ENCODE measurements around the gene PITX1. TPM values are rescaled to one million over a fixed set of nuclear protein-coding genes. Genes with fewer than 3 reads are reported as not detected.
"Not testable (repeated sequence)": the region's sequence is repeated elsewhere in the genome, so short reads cannot be mapped to it uniquely, and the experiment has no call there.

Gene PITX1
- 173 and 469 TPM in 2 replicates for total RNA-seq (2014; rRNA removed; shearing (Covaris generic); ENCODE audit: low replicate concordance)

GRCh38 chr5:135033901-135034235, at the start of gene PITX1:
Gene PITX1 (minus strand): TSS chr5:135034228. CDS start chr5:135033881, 347 bp downstream.
- DNase-seq: no peak
- H3K9me2 ChIP-seq (replicated peaks; ENCODE audit: insufficient read depth, low read length): no peaks in the 10 kb centered on the region
- peaks cover 65% of the 10 kb centered on the region for H3K4me1 ChIP-seq (ENCODE audit: low read length)
- peak within 1 kb of the TSS; percentile 98 for H3K4me2 ChIP-seq (ENCODE audit: low read depth, low read length, poor library complexity, severe bottlenecking)
- H3K27me3 ChIP-seq (ENCODE audit: low read length): no peaks in the 10 kb centered on the region
- H3K9me3 ChIP-seq (ENCODE audit: low read length): no peaks in the 10 kb centered on the region
- H3K36me3 ChIP-seq (ENCODE audit: insufficient read depth, low read length): peaks cover 45% of the 10 kb centered on the region
- H3K79me2 ChIP-seq (ENCODE audit: low read length): peaks cover 56% of the 10 kb centered on the region
- peak within 1 kb of the TSS; percentile 98 for H3K9ac ChIP-seq (ENCODE audit: low read length)
- no peak within 1 kb of the TSS for H2AFZ ChIP-seq (ENCODE audit: low read length)
- peaks cover 33% of the 10 kb centered on the region for H4K20me1 ChIP-seq (ENCODE audit: insufficient read depth, low read depth, low read length)
- H3K27ac ChIP-seq (ENCODE audit: low read length): peak within 1 kb of the TSS; percentile 99
- peak within 1 kb of the TSS; percentile 90 for H3K4me3 ChIP-seq (ENCODE audit: low read length)

- H3K4me1 ChIP-seq (ENCODE audit: low read length); H3K79me2 ChIP-seq (ENCODE audit: low read length); H3K27me3 ChIP-seq (ENCODE audit: low read length); H2AFZ ChIP-seq (ENCODE audit: low read length); H3K4me3 ChIP-seq (ENCODE audit: low read length); H3K9ac ChIP-seq (ENCODE audit: low read length); H3K27ac ChIP-seq (ENCODE audit: low read length); H3K9me2 ChIP-seq (replicated peaks; ENCODE audit: insufficient read depth, low read length); H4K20me1 ChIP-seq (ENCODE audit: insufficient read depth, low read depth, low read length); H3K4me2 ChIP-seq (ENCODE audit: low read depth, low read length, poor library complexity, severe bottlenecking); DNase-seq: not testable (repeated sequence)
- peaks cover 21% of the 10 kb centered on the region for H3K36me3 ChIP-seq (ENCODE audit: insufficient read depth, low read length)
- peaks cover 14% of the 10 kb centered on the region; the same call in 1 of the 2 replicates for H3K9me3 ChIP-seq (ENCODE audit: low read length)
Measured at GRCh38 chr5:135083334-135083733, 49.3 kb upstream of the PITX1 start.

- peaks cover 4% of the 10 kb centered on the region; the same call in 1 of the 2 replicates for H3K4me1 ChIP-seq (ENCODE audit: low read length)
- H4K20me1 ChIP-seq (ENCODE audit: insufficient read depth, low read depth, low read length): no peaks in the 10 kb centered on the region
- H3K36me3 ChIP-seq (ENCODE audit: insufficient read depth, low read length): peaks cover 21% of the 10 kb centered on the region
- H3K9me3 ChIP-seq (ENCODE audit: low read length): peaks cover 14% of the 10 kb centered on the region; the same call in 1 of the 2 replicates
- no peak overlapping the region for H2AFZ ChIP-seq (ENCODE audit: low read length)
- H3K79me2 ChIP-seq (ENCODE audit: low read length): no peaks in the 10 kb centered on the region
- no peak overlapping the region for H3K27ac ChIP-seq (ENCODE audit: low read length)
- no peak overlapping the region for H3K9ac ChIP-seq (ENCODE audit: low read length)
- H3K4me2 ChIP-seq (ENCODE audit: low read depth, low read length, poor library complexity, severe bottlenecking): no peak overlapping the region
- H3K27me3 ChIP-seq (ENCODE audit: low read length): no peaks in the 10 kb centered on the region
- no peak for DNase-seq
- no peak overlapping the region for H3K4me3 ChIP-seq (ENCODE audit: low read length)
- H3K9me2 ChIP-seq (replicated peaks; ENCODE audit: insufficient read depth, low read length): no peaks in the 10 kb centered on the region
Measured at GRCh38 chr5:135081240-135081639, 47.2 kb upstream of the PITX1 start.

- Histone ChIP-seq H3K4me2 (ENCODE audit: low read depth, low read length, poor library complexity, severe bottlenecking) (no peak overlapping the region), H4K20me1 (ENCODE audit: insufficient read depth, low read depth, low read length) (no peaks in the 10 kb centered on the region), H2AFZ (ENCODE audit: low read length) (no peak overlapping the region), H3K9ac (ENCODE audit: low read length) (no peak overlapping the region), H3K27ac (ENCODE audit: low read length) (no peak overlapping the region), H3K9me2 (replicated peaks; ENCODE audit: insufficient read depth, low read length) (no peaks in the 10 kb centered on the region), H3K79me2 (ENCODE audit: low read length) (no peaks in the 10 kb centered on the region), H3K4me1 (ENCODE audit: low read length) (peaks cover 4% of the 10 kb centered on the region; the same call in 1 of the 2 replicates), H3K27me3 (ENCODE audit: low read length) (no peaks in the 10 kb centered on the region), H3K4me3 (ENCODE audit: low read length) (no peak overlapping the region), H3K9me3 (ENCODE audit: low read length) (peaks cover 14% of the 10 kb centered on the region; the same call in 1 of the 2 replicates), H3K36me3 (ENCODE audit: insufficient read depth, low read length) (peaks cover 21% of the 10 kb centered on the region)
- DNase-seq: no peak
Measured at GRCh38 chr5:135079760-135080159, 45.7 kb upstream of the PITX1 start.

- peaks cover 8% of the 10 kb centered on the region for H3K4me1 ChIP-seq (ENCODE audit: low read length)
- no peak overlapping the region for H3K4me3 ChIP-seq (ENCODE audit: low read length)
- no peak overlapping the region for H3K9ac ChIP-seq (ENCODE audit: low read length)
- H3K9me3 ChIP-seq (ENCODE audit: low read length): peaks cover 14% of the 10 kb centered on the region; the same call in 1 of the 2 replicates
- H3K79me2 ChIP-seq (ENCODE audit: low read length): no peaks in the 10 kb centered on the region
- H2AFZ ChIP-seq (ENCODE audit: low read length): no peak overlapping the region
- H3K36me3 ChIP-seq (ENCODE audit: insufficient read depth, low read length): peaks cover 21% of the 10 kb centered on the region
- no peaks in the 10 kb centered on the region for H3K27me3 ChIP-seq (ENCODE audit: low read length)
- no peaks in the 10 kb centered on the region for H4K20me1 ChIP-seq (ENCODE audit: insufficient read depth, low read depth, low read length)
- H3K4me2 ChIP-seq (ENCODE audit: low read depth, low read length, poor library complexity, severe bottlenecking): no peak overlapping the region
- H3K9me2 ChIP-seq (replicated peaks; ENCODE audit: insufficient read depth, low read length): no peaks in the 10 kb centered on the region
- DNase-seq: no peak
- no peak overlapping the region for H3K27ac ChIP-seq (ENCODE audit: low read length)
Measured at GRCh38 chr5:135079099-135079681, 45.2 kb upstream of the PITX1 start.

- peaks cover 32% of the 10 kb centered on the region for H3K4me1 ChIP-seq (ENCODE audit: low read length)
- DNase-seq: no peak
- no peaks in the 10 kb centered on the region for H4K20me1 ChIP-seq (ENCODE audit: insufficient read depth, low read depth, low read length)
- H3K27ac ChIP-seq (ENCODE audit: low read length): no peak overlapping the region
- no peaks in the 10 kb centered on the region for H3K27me3 ChIP-seq (ENCODE audit: low read length)
- H3K9me2 ChIP-seq (replicated peaks; ENCODE audit: insufficient read depth, low read length): no peaks in the 10 kb centered on the region
- H3K9ac ChIP-seq (ENCODE audit: low read length): no peak overlapping the region
- H2AFZ ChIP-seq (ENCODE audit: low read length): no peak overlapping the region
- peaks cover 13% of the 10 kb centered on the region for H3K36me3 ChIP-seq (ENCODE audit: insufficient read depth, low read length)
- H3K4me2 ChIP-seq (ENCODE audit: low read depth, low read length, poor library complexity, severe bottlenecking): no peak overlapping the region
- H3K9me3 ChIP-seq (ENCODE audit: low read length): peaks cover 8% of the 10 kb centered on the region; the same call in 1 of the 2 replicates
- H3K79me2 ChIP-seq (ENCODE audit: low read length): no peaks in the 10 kb centered on the region
- no peak overlapping the region for H3K4me3 ChIP-seq (ENCODE audit: low read length)
Measured at GRCh38 chr5:135076801-135077200, 42.8 kb upstream of the PITX1 start.

GRCh38 chr5:135076051-135076491, 42.0 kb upstream of the PITX1 start:
- Histone ChIP-seq H3K27ac (ENCODE audit: low read length) (no peak overlapping the region), H3K4me1 (ENCODE audit: low read length) (peaks cover 37% of the 10 kb centered on the region), H2AFZ (ENCODE audit: low read length) (no peak overlapping the region), H3K9me2 (replicated peaks; ENCODE audit: insufficient read depth, low read length) (no peaks in the 10 kb centered on the region), H3K9me3 (ENCODE audit: low read length) (peaks cover 2% of the 10 kb centered on the region; the same call in 1 of the 2 replicates), H3K27me3 (ENCODE audit: low read length) (no peaks in the 10 kb centered on the region), H3K36me3 (ENCODE audit: insufficient read depth, low read length) (peaks cover 7% of the 10 kb centered on the region), H3K9ac (ENCODE audit: low read length) (no peak overlapping the region), H3K4me3 (ENCODE audit: low read length) (no peak overlapping the region), H4K20me1 (ENCODE audit: insufficient read depth, low read depth, low read length) (no peaks in the 10 kb centered on the region), H3K4me2 (ENCODE audit: low read depth, low read length, poor library complexity, severe bottlenecking) (no peak overlapping the region), H3K79me2 (ENCODE audit: low read length) (no peaks in the 10 kb centered on the region)
- no peak for DNase-seq

- Histone ChIP-seq H3K4me1 (ENCODE audit: low read length) (peaks cover 39% of the 10 kb centered on the region), H3K79me2 (ENCODE audit: low read length) (no peaks in the 10 kb centered on the region), H3K9me2 (replicated peaks; ENCODE audit: insufficient read depth, low read length) (no peaks in the 10 kb centered on the region), H3K9me3 (ENCODE audit: low read length) (no peaks in the 10 kb centered on the region), H2AFZ (ENCODE audit: low read length) (no peak overlapping the region), H3K36me3 (ENCODE audit: insufficient read depth, low read length) (0 out of 2 replicates have a peak, but pooled peaks cover 2% of the 10 kb centered on the region), H3K4me2 (ENCODE audit: low read depth, low read length, poor library complexity, severe bottlenecking) (no peak overlapping the region), H3K9ac (ENCODE audit: low read length) (no peak overlapping the region), H3K27me3 (ENCODE audit: low read length) (no peaks in the 10 kb centered on the region), H3K27ac (ENCODE audit: low read length) (no peak overlapping the region), H4K20me1 (ENCODE audit: insufficient read depth, low read depth, low read length) (no peaks in the 10 kb centered on the region), H3K4me3 (ENCODE audit: low read length) (no peak overlapping the region)
- no peak for DNase-seq
Measured at GRCh38 chr5:135075621-135076020, 41.6 kb upstream of the PITX1 start.
